Endothelial cell of umbilical vein (primary cell): ENCODE results near the gene FAM186B. TPM values are rescaled to one million over a fixed set of nuclear protein-coding genes. Genes with fewer than 3 reads are reported as not detected.

Source experiments
- BruUV-seq: library from RNA; stranded (reverse); fragments of 400-500 nt; replicated peaks from 2 replicates; lab custom pipeline; 2021; lab: Mats Ljungman, UMichigan
- CTCF ChIA-PET: fragments of 300-600, 350-600 bp; sonication (Branson Sonifier 250); formaldehyde crosslinking; loops from one replicate; lab custom pipeline; 2021; ENCODE audit warnings: antibody characterized with exemption, inconsistent platforms; lab: Charles Lee
- POLR2A ChIA-PET: fragments of 300-600, 350-600 bp; sonication (Branson Sonifier 250); formaldehyde crosslinking; loops from one replicate; lab custom pipeline; 2021; ENCODE audit warnings: antibody characterized with exemption, inconsistent platforms; lab: Charles Lee
- DNase-seq: peaks from one replicate; pipeline ENCODE4 v3.0.0-alpha.2; 2011; ENCODE audit warnings: low read depth, low spot score
- FAIRE-seq: peaks from 2 replicates; lab custom pipeline; 2011; peaks lifted over from hg19 to GRCh38; lab: Jason Lieb, UNC
- H2AFZ ChIP-seq: 2 replicates; pipeline ENCODE4 v1.6.0; 2012; ENCODE audit warnings: low read depth, low read length, control low read depth, inconsistent platforms
- H3K27ac ChIP-seq: 2 replicates; pipeline ENCODE4 v1.5.1; 2011; ENCODE audit warnings: low read depth, mild to moderate bottlenecking, control low read depth, low read length, moderate library complexity; ENCODE audit not compliant: insufficient read depth
- H3K27me3 ChIP-seq, 2 experiments: 2 replicates each; pipeline versions ENCODE4 v1.6.0 to v1.6.1; 2011; ENCODE audit warnings: low read length in 2 of 2, mixed read lengths in 1 of 2; ENCODE audit not compliant: control insufficient read depth in 2 of 2, insufficient read depth in 2 of 2
- H3K36me3 ChIP-seq, 2 experiments: 2 replicates in 1 of 2; 3 replicates in 1 of 2; pipeline ENCODE4 v1.5.1; 2011; ENCODE audit warnings: low read length in 2 of 2, mild to moderate bottlenecking in 1 of 2, moderate library complexity in 1 of 2; ENCODE audit not compliant: control insufficient read depth in 2 of 2, insufficient read depth in 2 of 2; ENCODE audit errors: extremely low read depth in 1 of 2
- H3K4me1 ChIP-seq: 3 replicates; pipeline ENCODE4 v1.5.1; 2011; ENCODE audit warnings: mild to moderate bottlenecking, low read length; ENCODE audit not compliant: control insufficient read depth, insufficient read depth; ENCODE audit errors: extremely low read depth
- H3K4me2 ChIP-seq: 2 replicates; pipeline ENCODE4 v1.6.1; 2011; ENCODE audit warnings: low read length, control low read depth, mixed read lengths; ENCODE audit not compliant: insufficient read depth
- H3K4me3 ChIP-seq, 3 experiments: fragments of 200-600 bp in 1 of 3; sonication (generic), shearing (Covaris generic) in 1 of 3; replicated peaks in 1 of 3; 2 replicates each; pipeline ENCODE4 v1.5.1; 2011 to 2016; ENCODE audit warnings: control low read depth in 3 of 3, low read length in 3 of 3, mild to moderate bottlenecking in 2 of 3, inconsistent platforms in 1 of 3, low read depth in 1 of 3, moderate library complexity in 1 of 3; ENCODE audit not compliant: insufficient read depth in 1 of 3
- H3K79me2 ChIP-seq: 2 replicates; pipeline ENCODE4 v1.6.0; 2012; ENCODE audit warnings: low read length, inconsistent platforms; ENCODE audit not compliant: control insufficient read depth, insufficient read depth
- H3K9ac ChIP-seq: replicated peaks from 2 replicates; pipeline ENCODE3; 2011; ENCODE audit warnings: low read length, control low read depth; ENCODE audit not compliant: insufficient read depth; ENCODE audit errors: extremely low read depth
- H3K9me1 ChIP-seq: replicated peaks from 3 replicates; pipeline ENCODE4 v1.6.0; 2011; ENCODE audit warnings: mild to moderate bottlenecking, low read length; ENCODE audit not compliant: control insufficient read depth, insufficient read depth; ENCODE audit errors: extremely low read depth
- H3K9me3 ChIP-seq: replicated peaks from 2 replicates; pipeline ENCODE4 v1.5.1; 2012; ENCODE audit warnings: low read length, inconsistent platforms; ENCODE audit not compliant: control insufficient read depth, insufficient read depth
- H4K20me1 ChIP-seq: replicated peaks from 2 replicates; pipeline ENCODE3; 2011; ENCODE audit warnings: mild to moderate bottlenecking, low read length; ENCODE audit not compliant: control insufficient read depth, insufficient read depth; ENCODE audit errors: extremely low read depth
- EZH2 ChIP-seq: IDR thresholded peaks from 2 replicates; pipeline ENCODE4 v1.6.1; 2012; ENCODE audit warnings: borderline replicate concordance, low read depth, mild to moderate bottlenecking, moderate library complexity, low read length, inconsistent platforms; ENCODE audit not compliant: severe bottlenecking
- FOS ChIP-seq: IDR thresholded peaks from 2 replicates; pipeline ENCODE4 v1.6.1; 2011; ENCODE audit warnings: mild to moderate bottlenecking, low read length, moderate library complexity, borderline replicate concordance; ENCODE audit not compliant: insufficient read depth
- GATA2 ChIP-seq: IDR thresholded peaks from 2 replicates; pipeline ENCODE4 v1.7.0; 2011; ENCODE audit warnings: low read depth, mild to moderate bottlenecking, moderate library complexity, mixed read lengths, low read length; ENCODE audit not compliant: insufficient read length, insufficient read depth
- JUN ChIP-seq: IDR thresholded peaks from 2 replicates; pipeline ENCODE4 v1.6.1; 2011; ENCODE audit warnings: borderline replicate concordance, low read depth; ENCODE audit not compliant: insufficient read length, insufficient read depth
- MYC ChIP-seq: IDR thresholded peaks from one replicate; pipeline ENCODE4 v1.6.1; 2011; ENCODE audit warnings: mild to moderate bottlenecking, low read depth, low read length
- POLR2A ChIP-seq: IDR thresholded peaks from 2 replicates; pipeline ENCODE4 v1.6.1; 2012; ENCODE audit warnings: low read depth, mild to moderate bottlenecking, control low read depth, low read length
- POLR2AphosphoS5 ChIP-seq: IDR thresholded peaks from 2 replicates; pipeline ENCODE4 v1.6.1; 2012; ENCODE audit warnings: low read depth, mild to moderate bottlenecking, control low read depth, low read length, moderate library complexity; ENCODE audit not compliant: insufficient read depth
- dilution Hi-C: fragments of 300-500 bp; cut with MboI; formaldehyde crosslinking; loops from one replicate; pipeline ENCODE4 v1.15.0; 2019; ENCODE audit warnings: low sequenced_read_pairs; ENCODE audit not compliant: extremely low pct_ligation_motif_present
- intact Hi-C: fragments of 100-400 bp; cut with micrococcal nuclease; formaldehyde crosslinking; loops from one replicate; pipeline ENCODE4 v1.10.0; 2022
- polyA plus RNA-seq, 4 experiments: library from polyadenylated mRNA; depleted of rRNA in 3 of 4; stranded (reverse) in 3 of 4; unstranded in 1 of 4; fragments of >200 nt; gene quantifications; 2 replicates each; pipeline versions ENCODE4 v1.2.1 to v1.2.3, GENCODE V29; 2011 to 2012; ENCODE audit warnings: missing spikeins in 1 of 4
- total RNA-seq: library from RNA; stranded (reverse); gene quantifications from 2 replicates; pipeline ENCODE4 v1.2.3, GENCODE V29; 2021
- TF ChIP-seq, protein P1 (sequence below): IDR thresholded peaks from 2 replicates; pipeline ENCODE4 v1.6.1; 2011; ENCODE audit not compliant: insufficient read depth, insufficient read length
- TF ChIP-seq, protein P2 (sequence below), 2 donors: IDR thresholded peaks; 1 replicate in 1 of 2; 2 replicates in 1 of 2; pipeline ENCODE4 v1.5.1; 2011; ENCODE audit warnings: low read length in 2 of 2, mild to moderate bottlenecking in 2 of 2, moderate library complexity in 2 of 2, control low read depth in 1 of 2, inconsistent platforms in 1 of 2, low read depth in 1 of 2; ENCODE audit not compliant: insufficient read depth in 1 of 2; ENCODE audit errors: extremely low read depth in 1 of 2

Gene FAM186B
- total and polyA plus RNA-seq, 2 donors (not counting 3 experiments of a cell fraction or from before 2014, with no cell fraction given), result 0.10 to 0.33 TPM

DNA sequence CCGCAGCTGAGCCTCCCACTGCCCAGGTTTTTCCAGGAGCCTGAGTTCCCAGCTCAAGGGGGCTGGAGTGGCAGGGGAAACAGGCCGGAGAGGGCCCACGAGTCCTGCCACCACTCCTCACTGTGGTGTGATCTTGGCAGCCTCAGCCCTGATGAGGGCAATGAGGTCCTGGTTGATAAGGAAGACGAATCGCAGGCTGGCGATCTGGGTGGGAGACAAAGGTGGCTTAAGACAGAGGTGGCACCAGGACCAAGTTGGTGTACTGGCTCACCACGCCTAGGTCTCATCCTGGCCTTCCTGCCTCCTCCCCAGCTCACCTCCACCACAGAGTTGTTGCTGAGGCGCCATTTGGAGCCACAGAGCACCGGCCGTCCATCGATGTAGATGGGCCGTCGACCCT, 46.9 kb downstream of the FAM186B start:
- H2AFZ ChIP-seq, result no peak overlapping the region
- FAIRE-seq, result no peak
- no peak overlapping the region for H3K27ac ChIP-seq
- no peaks in the 10 kb centered on the region for H3K9me3 ChIP-seq
- intact Hi-C loops, result no loop called here
- no peak overlapping the region for H3K9ac ChIP-seq
- POLR2A ChIA-PET, result no interaction called here
- peaks cover 13 to 45% of the 10 kb centered on the region in 2 experiments for H3K36me3 ChIP-seq
- no peak for DNase-seq
- no peak overlapping the region for H3K4me2 ChIP-seq
- no peaks in the 10 kb centered on the region for H3K4me1 ChIP-seq
- no peak for TF ChIP-seq MYC
- TF ChIP-seq FOS, result no peak
- TF ChIP-seq, protein P1, sequence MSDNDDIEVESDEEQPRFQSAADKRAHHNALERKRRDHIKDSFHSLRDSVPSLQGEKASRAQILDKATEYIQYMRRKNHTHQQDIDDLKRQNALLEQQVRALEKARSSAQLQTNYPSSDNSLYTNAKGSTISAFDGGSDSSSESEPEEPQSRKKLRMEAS, result no peak
- TF ChIP-seq GATA2, result no peak
- TF ChIP-seq EZH2, result no peak
- no peak for TF ChIP-seq POLR2AphosphoS5
- no peak for TF ChIP-seq JUN
- TF ChIP-seq, protein P2, sequence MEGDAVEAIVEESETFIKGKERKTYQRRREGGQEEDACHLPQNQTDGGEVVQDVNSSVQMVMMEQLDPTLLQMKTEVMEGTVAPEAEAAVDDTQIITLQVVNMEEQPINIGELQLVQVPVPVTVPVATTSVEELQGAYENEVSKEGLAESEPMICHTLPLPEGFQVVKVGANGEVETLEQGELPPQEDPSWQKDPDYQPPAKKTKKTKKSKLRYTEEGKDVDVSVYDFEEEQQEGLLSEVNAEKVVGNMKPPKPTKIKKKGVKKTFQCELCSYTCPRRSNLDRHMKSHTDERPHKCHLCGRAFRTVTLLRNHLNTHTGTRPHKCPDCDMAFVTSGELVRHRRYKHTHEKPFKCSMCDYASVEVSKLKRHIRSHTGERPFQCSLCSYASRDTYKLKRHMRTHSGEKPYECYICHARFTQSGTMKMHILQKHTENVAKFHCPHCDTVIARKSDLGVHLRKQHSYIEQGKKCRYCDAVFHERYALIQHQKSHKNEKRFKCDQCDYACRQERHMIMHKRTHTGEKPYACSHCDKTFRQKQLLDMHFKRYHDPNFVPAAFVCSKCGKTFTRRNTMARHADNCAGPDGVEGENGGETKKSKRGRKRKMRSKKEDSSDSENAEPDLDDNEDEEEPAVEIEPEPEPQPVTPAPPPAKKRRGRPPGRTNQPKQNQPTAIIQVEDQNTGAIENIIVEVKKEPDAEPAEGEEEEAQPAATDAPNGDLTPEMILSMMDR (IDR thresholded peaks at IDR 0.05; ENCODE audit: extremely low read depth in 1 of 2, insufficient read depth in 1 of 2, low read depth in 1 of 2, low read length in 2 of 2), result no peak
- TF ChIP-seq POLR2A, result no peak
- no peaks in the 10 kb centered on the region for H3K9me1 ChIP-seq
- no peak overlapping the region for H3K4me3 ChIP-seq
- no peaks in the 10 kb centered on the region for H3K27me3 ChIP-seq
- no peaks in the 10 kb centered on the region for H3K79me2 ChIP-seq
- no peaks in the 10 kb centered on the region for H4K20me1 ChIP-seq
- CTCF ChIA-PET, result interaction anchor here (2.5 to 3.2 kb wide), 2 partner anchors 8 to 200 kb away, joined by 8 to 29 read pairs; no protein-coding TSS in a partner anchor
- BruUV-seq, result no TSS peak
- dilution Hi-C loops, result no loop called here
